ENCODE measurements around the gene SPSB3. TPM values are rescaled to one million over a fixed set of nuclear protein-coding genes. Genes with fewer than 3 reads are reported as not detected.

Gene SPSB3
- total RNA-seq, 4 donors from 2014 or later, result 76.4 to 148 (median 102) TPM

GRCh38 chr16:1754204-1754603, 28.2 kb downstream of the SPSB3 start:
- no peak overlapping the region for H3K27ac ChIP-seq
- no peaks in the 10 kb centered on the region for H3K27me3 ChIP-seq
- H3K4me1 ChIP-seq, result peaks cover 0 to 9% (median 3%) of the 10 kb centered on the region in 4 donors
- H3K9me3 ChIP-seq, result no peaks in the 10 kb centered on the region
- no peak for DNase-seq
- peaks cover 0 to 48% (median 0%) of the 10 kb centered on the region in 3 donors for H3K36me3 ChIP-seq
- no peak for TF ChIP-seq CTCF (IDR thresholded peaks at IDR 0.05)
- TF ChIP-seq POLR2A (IDR thresholded peaks at IDR 0.05), result no peak
- H3K4me3 ChIP-seq, result no peak overlapping the region

- Histone ChIP-seq H3K27ac (no peak overlapping the region), H3K4me3 (no peak overlapping the region), H3K27me3 (no peaks in the 10 kb centered on the region), H3K36me3 (peaks cover 0 to 58% (median 0%) of the 10 kb centered on the region in 3 donors), H3K9me3 (no peaks in the 10 kb centered on the region), H3K4me1 (peaks cover 0 to 9% (median 3%) of the 10 kb centered on the region in 4 donors)
- TF ChIP-seq CTCF (IDR thresholded peaks at IDR 0.05), result no peak
- TF ChIP-seq POLR2A (IDR thresholded peaks at IDR 0.05), result no peak
- DNase-seq, result no peak
Observed at GRCh38 chr16:1752853-1753252, 29.5 kb downstream of the SPSB3 start.

- Histone ChIP-seq H3K27ac (no peak overlapping the region), H3K4me3 (no peak overlapping the region), H3K9me3 (no peaks in the 10 kb centered on the region), H3K27me3 (no peaks in the 10 kb centered on the region), H3K4me1 (no peaks in the 10 kb centered on the region), H3K36me3 (peaks cover 0 to 67% (median 0%) of the 10 kb centered on the region in 3 donors)
- no peak for DNase-seq
- no peak for TF ChIP-seq CTCF (IDR thresholded peaks at IDR 0.05)
- TF ChIP-seq POLR2A (IDR thresholded peaks at IDR 0.05), result no peak
Observed at GRCh38 chr16:1751946-1752345, 30.4 kb downstream of the SPSB3 start.

GRCh38 chr16:1749152-1750117, 32.9 kb downstream of the SPSB3 start:
- no peaks in the 10 kb centered on the region for H3K27me3 ChIP-seq
- H3K4me1 ChIP-seq, result no peaks in the 10 kb centered on the region
- H3K36me3 ChIP-seq, result peaks cover 0 to 86% (median 0%) of the 10 kb centered on the region in 3 donors
- no peak for DNase-seq
- no peaks in the 10 kb centered on the region for H3K9me3 ChIP-seq
- no peak overlapping the region for H3K27ac ChIP-seq
- H3K4me3 ChIP-seq, result no peak overlapping the region
- TF ChIP-seq CTCF (IDR thresholded peaks at IDR 0.05) (no peak), POLR2A (IDR thresholded peaks at IDR 0.05) (no peak)

GRCh38 chr16:1747934-1748333, 34.4 kb downstream of the SPSB3 start:
- Histone ChIP-seq H3K4me3 (no peak overlapping the region), H3K9me3 (no peaks in the 10 kb centered on the region), H3K27me3 (no peaks in the 10 kb centered on the region), H3K27ac (no peak overlapping the region), H3K4me1 (no peaks in the 10 kb centered on the region), H3K36me3 (peaks cover 0 to 98% (median 0%) of the 10 kb centered on the region in 3 donors)
- DNase-seq, result no peak
- TF ChIP-seq POLR2A (IDR thresholded peaks at IDR 0.05) (no peak), CTCF (IDR thresholded peaks at IDR 0.05) (no peak)

Data from Peyer's patch (tissue), 4 donors.